ENCODE measurements around the gene XNDC1N. TPM values are rescaled to one million over a fixed set of nuclear protein-coding genes. Genes with fewer than 3 reads are reported as not detected.

XNDC1N gene, protein sequence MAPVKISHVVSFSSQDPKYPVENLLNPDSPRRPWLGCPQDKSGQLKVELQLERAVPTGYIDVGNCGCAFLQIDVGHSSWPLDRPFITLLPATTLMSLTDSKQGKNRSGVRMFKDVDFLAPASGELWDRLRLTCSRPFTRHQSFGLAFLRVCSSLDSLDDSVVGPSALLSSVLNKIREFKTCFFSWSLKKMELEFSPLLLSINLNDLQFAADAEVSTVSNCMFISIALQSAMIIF
- total RNA-seq, result 10 to 100 TPM; 11.3 to 19.0 TPM

DNA sequence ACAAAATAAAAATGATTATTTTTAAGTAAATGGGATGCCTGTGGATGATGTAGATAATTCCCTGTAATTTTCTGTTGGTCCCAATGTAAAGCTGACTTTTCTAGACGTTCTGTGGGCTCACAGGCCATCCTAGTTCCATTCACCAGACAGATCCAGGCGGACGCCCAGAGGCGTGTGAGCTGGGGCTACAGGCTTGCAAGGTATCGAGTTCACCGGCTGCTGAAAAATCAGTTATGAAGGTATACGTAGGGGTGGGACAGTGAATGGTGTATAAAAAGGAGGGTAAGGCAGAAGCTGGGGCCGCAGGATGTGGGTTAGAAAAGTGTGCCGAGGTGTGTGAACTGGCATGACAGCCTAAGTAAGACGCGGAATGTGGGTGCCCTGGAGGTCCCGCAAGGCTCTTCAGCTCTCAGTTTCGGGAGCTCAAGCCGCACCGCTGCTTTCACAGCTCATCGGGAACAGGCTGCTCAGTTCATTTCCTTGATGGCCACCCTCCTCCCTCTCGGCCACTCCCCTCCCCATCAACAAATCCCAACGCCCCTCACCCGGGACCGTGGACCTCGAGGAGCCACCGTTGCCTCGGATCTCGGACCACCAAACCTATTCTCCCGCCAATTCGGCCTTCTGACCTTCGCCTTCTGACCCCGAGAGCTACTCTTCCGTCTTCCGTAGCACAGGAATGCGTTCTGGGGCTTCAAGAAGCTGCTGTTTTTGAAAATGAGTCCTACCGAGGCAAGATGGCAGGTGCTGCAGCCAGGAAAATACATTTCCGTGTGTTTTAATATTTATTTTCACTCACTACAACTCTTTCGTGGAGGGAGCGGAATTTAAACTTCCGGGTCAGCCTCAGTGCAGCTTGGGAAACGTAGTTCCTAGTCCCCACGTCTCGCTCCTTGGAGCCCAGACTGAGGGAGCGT is at the start of gene XNDC1N:
Gene XNDC1N, minus strand, starts transcription at position 775 of the 917 bp plus-strand sequence. CDS start 5,241 bp downstream, outside the sequence.
- no peaks in the 10 kb centered on the region for H3K27me3 Mint-ChIP-seq
- H3K36me3 Mint-ChIP-seq (ENCODE audit: low read depth), result peaks cover 25% of the 10 kb centered on the region
- DNase-seq (peak; percentile 85), ATAC-seq (peak; percentile 82)
- CTCF ChIA-PET, result interaction anchor here (0.6 to 2.0 kb wide), 13 partner anchors 13 to 503 kb away, joined by 3 to 11 read pairs (median 3); no protein-coding TSS in a partner anchor
- peak within 1 kb of the TSS; percentile 100 for H3K27ac Mint-ChIP-seq
- intact Hi-C loops (cut with DNase I, micrococcal nuclease), result loop anchor here (1.0 to 5.0 kb wide), 12 partner anchors 35 to 886 kb away; partner anchors contain the start of genes ANAPC15 (in 2 of the 2), LAMTOR1 (in 2 of the 2), ATG16L2 (in 1 of the 2) and CLPB (in 1 of the 2)
- peak within 1 kb of the TSS; percentile 96 for H3K4me3 Mint-ChIP-seq
- POLR2A ChIA-PET, result interaction anchor here (0.6 to 0.9 kb wide), 7 partner anchors 13 to 297 kb away, joined by 3 to 5 read pairs (median 3); no protein-coding TSS in a partner anchor
- no peaks in the 10 kb centered on the region for H3K9me3 Mint-ChIP-seq (ENCODE audit: low read depth)
- H3K4me1 Mint-ChIP-seq, result peaks cover 44% of the 10 kb centered on the region

DNA sequence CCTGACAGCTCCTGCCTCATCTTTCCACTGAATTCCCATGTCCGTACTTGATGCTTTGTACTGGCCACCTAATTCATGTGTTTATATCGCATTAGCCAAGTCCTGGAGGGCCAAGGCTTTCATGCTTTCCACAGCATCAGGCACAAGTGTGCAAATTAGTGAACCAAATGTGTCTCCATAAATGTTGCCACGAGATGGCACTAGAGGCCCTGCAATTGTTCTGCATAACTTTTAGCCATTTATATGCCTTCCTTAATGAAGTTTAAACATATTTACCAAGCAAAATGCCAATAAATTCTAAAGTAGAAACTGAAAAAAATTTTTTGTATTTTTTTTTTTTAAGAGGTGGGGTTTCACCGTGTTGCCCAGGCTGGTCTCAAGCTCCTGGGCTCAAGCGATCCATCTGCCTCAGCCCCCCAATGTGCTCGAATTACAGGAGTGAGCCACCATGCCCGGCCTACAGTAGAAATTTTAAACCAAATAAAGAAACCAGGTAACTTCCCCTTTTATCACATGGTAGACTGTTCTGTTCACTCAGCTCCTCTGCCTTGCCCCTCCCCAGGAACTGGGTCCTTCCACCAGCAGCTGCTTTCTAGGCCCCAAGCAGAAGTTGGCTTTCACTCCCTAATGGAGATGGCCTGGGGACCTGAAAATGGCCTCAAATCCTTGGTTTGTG is 49.5 kb upstream of the XNDC1N start:
- DNase-seq, result peak; percentile 69
- Mint-ChIP-seq H3K4me1 (peaks cover 2% of the 10 kb centered on the region), H3K4me3 (no peak overlapping the region), H3K9me3 (ENCODE audit: low read depth) (no peaks in the 10 kb centered on the region), H3K27ac (no peak overlapping the region), H3K27me3 (no peaks in the 10 kb centered on the region), H3K36me3 (ENCODE audit: low read depth) (peaks cover 9% of the 10 kb centered on the region)
- ATAC-seq, result peak; percentile 63
- intact Hi-C loops (cut with DNase I, micrococcal nuclease), result loop anchor here (1.0 to 5.0 kb wide), 6 partner anchors 113 to 454 kb away; partner anchors contain the start of gene CLPB (in 1 of the 2)
- CTCF ChIA-PET, result interaction anchor here (0.6 to 3.1 kb wide), 31 partner anchors 9 to 493 kb away, joined by 3 to 31 read pairs (median 4); partner anchors contain the start of genes IL18BP, RNF121 and XNDC1N
- POLR2A ChIA-PET, result no interaction called here

DNA sequence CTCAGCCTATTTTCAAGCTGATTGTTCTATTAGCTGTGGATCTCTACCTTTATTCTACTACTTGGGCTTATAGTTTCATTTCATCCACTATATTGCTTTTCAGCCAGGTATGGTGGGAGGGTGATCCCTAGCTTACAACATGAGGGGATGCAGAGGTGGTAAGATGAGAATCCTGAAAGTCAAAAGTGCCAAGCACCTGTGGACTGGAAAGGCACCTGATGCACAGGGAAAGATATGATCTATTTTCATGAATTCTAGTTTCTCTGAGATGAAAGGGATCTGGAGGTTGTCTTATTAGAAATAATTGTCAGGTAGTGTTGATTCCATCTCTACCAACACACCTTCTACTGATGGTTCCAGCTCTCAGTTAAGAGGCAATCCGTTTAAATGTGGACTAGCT is 48.7 kb upstream of the XNDC1N start:
- Mint-ChIP-seq H3K9me3 (ENCODE audit: low read depth) (no peaks in the 10 kb centered on the region), H3K4me1 (peaks cover 2% of the 10 kb centered on the region), H3K27me3 (no peaks in the 10 kb centered on the region), H3K4me3 (no peak overlapping the region), H3K36me3 (ENCODE audit: low read depth) (peaks cover 8% of the 10 kb centered on the region), H3K27ac (no peak overlapping the region)
- DNase-seq (no peak), ATAC-seq (no peak)
- intact Hi-C loops (cut with DNase I, micrococcal nuclease), result loop anchor here (1.0 to 5.0 kb wide), 6 partner anchors 114 to 455 kb away; partner anchors contain the start of gene CLPB (in 1 of the 2)
- CTCF ChIA-PET, result interaction anchor here (0.7 to 3.1 kb wide), 25 partner anchors 8 to 494 kb away, joined by 3 to 31 read pairs (median 4); partner anchors contain the start of genes IL18BP, RNF121 and XNDC1N
- POLR2A ChIA-PET, result no interaction called here

DNA sequence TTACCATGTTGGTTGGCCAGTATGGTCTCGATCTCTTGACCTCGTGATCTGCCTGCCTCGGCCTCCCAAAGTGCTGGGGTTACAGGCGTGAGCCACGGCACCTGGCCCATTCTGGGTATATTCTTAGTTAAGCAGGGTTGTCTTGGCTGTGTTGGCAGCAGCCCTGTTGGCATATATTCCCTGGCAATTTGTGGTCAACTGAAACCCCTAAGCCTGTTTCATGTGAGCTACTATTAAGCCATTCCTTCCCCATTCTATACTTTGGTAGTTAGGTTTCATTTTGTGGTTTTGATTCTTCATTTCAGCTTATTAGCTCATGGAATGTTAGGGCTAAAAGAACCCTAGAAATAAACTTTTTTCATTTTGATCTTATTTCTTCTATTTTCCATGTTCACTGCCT is 48.2 kb upstream of the XNDC1N start:
- ChIA-PET POLR2A (no interaction called here), CTCF (interaction anchor here (0.6 to 3.1 kb wide), 15 partner anchors 9 to 471 kb away, joined by 3 to 31 read pairs (median 4); partner anchors contain the start of genes IL18BP, RNF121 and XNDC1N)
- ATAC-seq (no peak), DNase-seq (no peak)
- H3K4me1 Mint-ChIP-seq, result peaks cover 2% of the 10 kb centered on the region
- no peaks in the 10 kb centered on the region for H3K27me3 Mint-ChIP-seq
- no peak overlapping the region for H3K4me3 Mint-ChIP-seq
- no peaks in the 10 kb centered on the region for H3K9me3 Mint-ChIP-seq (ENCODE audit: low read depth)
- intact Hi-C loops (cut with DNase I, micrococcal nuclease), result loop anchor here (2.0 to 5.0 kb wide), 5 partner anchors 116 to 456 kb away; partner anchors contain the start of gene CLPB (in 1 of the 2)
- no peak overlapping the region for H3K27ac Mint-ChIP-seq
- peaks cover 13% of the 10 kb centered on the region for H3K36me3 Mint-ChIP-seq (ENCODE audit: low read depth)

DNA sequence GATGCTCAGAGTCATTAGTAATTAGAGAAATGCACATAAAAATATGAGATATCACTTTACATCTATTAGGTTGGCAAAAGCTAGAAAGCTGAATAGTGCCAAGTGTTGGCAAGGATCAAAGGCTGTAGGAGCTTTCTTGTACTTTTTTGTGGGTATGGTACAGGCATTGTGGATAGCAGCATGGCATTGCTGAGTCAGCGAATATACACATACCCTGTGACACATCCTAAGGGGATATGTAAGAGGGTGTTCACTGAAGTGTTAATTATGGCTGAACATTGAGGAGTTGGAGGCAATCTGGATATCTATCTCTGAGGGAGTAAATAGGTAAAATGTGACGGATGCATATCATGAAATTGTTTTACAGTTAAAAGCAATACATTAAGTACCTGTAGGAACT is 43.3 kb upstream of the XNDC1N start:
- Mint-ChIP-seq H3K36me3 (ENCODE audit: low read depth) (peaks cover 17% of the 10 kb centered on the region), H3K4me1 (peaks cover 2% of the 10 kb centered on the region), H3K27me3 (no peaks in the 10 kb centered on the region), H3K4me3 (no peak overlapping the region), H3K9me3 (ENCODE audit: low read depth) (no peaks in the 10 kb centered on the region), H3K27ac (peak overlapping the region; percentile 11)
- intact Hi-C loops (cut with DNase I, micrococcal nuclease), result loop anchor here in 1 of 2 experiments (5.0 kb wide), 1 partner anchor 46 kb away; no protein-coding TSS in a partner anchor
- ChIA-PET POLR2A (no interaction called here), CTCF (no interaction called here)
- DNase-seq (no peak), ATAC-seq (no peak)

DNA sequence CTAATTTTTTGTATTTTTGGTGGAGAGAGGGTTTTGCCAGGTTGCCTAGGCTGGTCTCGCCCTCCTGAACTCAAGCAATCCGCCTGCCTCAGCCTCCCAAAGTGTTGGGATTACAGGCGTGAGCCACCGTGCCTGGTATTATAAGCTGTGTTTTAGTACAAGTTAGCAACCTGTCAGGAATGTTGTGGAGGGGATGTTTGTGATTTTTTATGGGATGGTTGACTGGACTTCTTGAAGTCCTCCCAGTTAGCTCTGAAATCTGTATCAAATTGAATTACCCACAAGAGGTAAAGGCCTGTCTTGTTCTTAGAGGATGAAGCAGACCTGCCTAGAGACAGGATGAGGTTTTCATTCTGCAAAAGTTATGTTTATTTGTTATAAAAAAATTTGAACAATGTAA is 36.2 kb upstream of the XNDC1N start:
- intact Hi-C loops (cut with DNase I, micrococcal nuclease), result no loop called here
- peaks cover 33% of the 10 kb centered on the region for H3K36me3 Mint-ChIP-seq (ENCODE audit: low read depth)
- no peak overlapping the region for H3K27ac Mint-ChIP-seq
- peaks cover 25% of the 10 kb centered on the region for H3K4me1 Mint-ChIP-seq
- ChIA-PET POLR2A (no interaction called here), CTCF (interaction anchor here (0.8 to 3.4 kb wide), 2 partner anchors 13 to 15 kb away, joined by 4 to 20 read pairs; no protein-coding TSS in a partner anchor)
- H3K9me3 Mint-ChIP-seq (ENCODE audit: low read depth), result peaks cover 2% of the 10 kb centered on the region
- ATAC-seq (no peak), DNase-seq (no peak)
- no peak overlapping the region for H3K4me3 Mint-ChIP-seq
- H3K27me3 Mint-ChIP-seq, result no peaks in the 10 kb centered on the region

DNA sequence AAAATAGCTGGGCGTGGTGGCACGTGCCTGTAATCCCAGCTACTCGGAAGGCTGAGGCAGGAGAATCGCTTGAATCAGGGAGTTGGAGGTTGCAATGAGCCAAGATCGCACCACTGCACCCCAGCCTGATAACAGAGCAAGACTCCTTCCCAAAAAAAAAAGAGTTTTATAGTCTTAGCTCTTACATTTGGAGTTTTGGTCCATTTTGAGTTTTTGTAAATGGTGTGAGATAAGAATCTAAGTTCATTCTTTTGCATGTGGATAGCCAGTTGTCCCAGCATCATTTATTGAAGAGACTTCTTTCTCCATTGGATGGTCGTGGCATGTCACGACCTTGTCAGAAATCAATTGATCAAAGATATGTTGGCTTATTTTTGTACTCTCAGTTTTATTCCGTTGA is 35.1 kb upstream of the XNDC1N start:
- no peaks in the 10 kb centered on the region for H3K27me3 Mint-ChIP-seq
- H3K36me3 Mint-ChIP-seq (ENCODE audit: low read depth), result peaks cover 32% of the 10 kb centered on the region
- POLR2A ChIA-PET, result no interaction called here
- peaks cover 25% of the 10 kb centered on the region for H3K4me1 Mint-ChIP-seq
- ATAC-seq, result no peak
- H3K27ac Mint-ChIP-seq, result no peak overlapping the region
- no peak overlapping the region for H3K4me3 Mint-ChIP-seq
- intact Hi-C loops (cut with DNase I, micrococcal nuclease), result loop anchor here in 1 of 2 experiments (2.0 kb wide), 1 partner anchor 35 kb away; the partner anchor contains the start of genes RNF121 and XNDC1N
- CTCF ChIA-PET, result no interaction called here
- peaks cover 2% of the 10 kb centered on the region for H3K9me3 Mint-ChIP-seq (ENCODE audit: low read depth)
- DNase-seq, result no peak

DNA sequence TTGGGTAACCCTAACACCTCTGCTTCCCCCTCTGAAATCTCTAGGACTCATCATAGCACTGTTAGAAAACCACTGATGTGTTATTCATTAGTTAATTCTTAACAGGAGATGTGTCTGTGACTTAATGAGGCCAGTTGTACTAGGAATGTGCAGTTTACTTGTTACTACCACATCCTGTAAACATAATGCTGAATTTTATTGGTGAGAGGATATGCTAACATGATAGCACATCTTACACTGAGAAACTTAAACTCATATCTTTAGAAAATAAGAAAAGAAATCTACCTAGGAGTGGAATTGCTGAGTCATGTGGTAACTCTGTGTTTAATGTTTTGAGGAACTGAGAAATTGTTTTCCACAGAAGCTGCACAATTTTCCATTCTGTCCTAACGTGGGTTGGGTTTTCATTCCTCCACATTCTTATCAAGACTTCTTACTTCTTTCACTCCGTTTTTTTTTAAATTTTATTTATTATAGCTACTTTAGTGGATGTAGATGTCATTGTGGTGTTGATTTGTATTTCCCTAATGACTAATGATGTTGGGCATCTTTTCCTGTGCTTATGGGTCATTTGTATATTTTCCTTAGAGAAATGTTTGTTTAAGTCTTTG is 34.1 kb upstream of the XNDC1N start:
- Mint-ChIP-seq H3K27me3 (no peaks in the 10 kb centered on the region), H3K36me3 (ENCODE audit: low read depth) (peaks cover 28% of the 10 kb centered on the region), H3K27ac (peak overlapping the region; percentile 60), H3K4me3 (no peak overlapping the region), H3K9me3 (ENCODE audit: low read depth) (peaks cover 2% of the 10 kb centered on the region), H3K4me1 (peaks cover 25% of the 10 kb centered on the region)
- ChIA-PET POLR2A (no interaction called here), CTCF (interaction anchor here (0.9 kb wide), 1 partner anchor 181 kb away, joined by 3 read pairs; no protein-coding TSS in a partner anchor)
- peak; percentile 92 for ATAC-seq
- no peak for DNase-seq
- intact Hi-C loops (cut with DNase I, micrococcal nuclease), result loop anchor here in 1 of 2 experiments (2.0 kb wide), 1 partner anchor 34 kb away; the partner anchor contains the start of genes RNF121 and XNDC1N

DNA sequence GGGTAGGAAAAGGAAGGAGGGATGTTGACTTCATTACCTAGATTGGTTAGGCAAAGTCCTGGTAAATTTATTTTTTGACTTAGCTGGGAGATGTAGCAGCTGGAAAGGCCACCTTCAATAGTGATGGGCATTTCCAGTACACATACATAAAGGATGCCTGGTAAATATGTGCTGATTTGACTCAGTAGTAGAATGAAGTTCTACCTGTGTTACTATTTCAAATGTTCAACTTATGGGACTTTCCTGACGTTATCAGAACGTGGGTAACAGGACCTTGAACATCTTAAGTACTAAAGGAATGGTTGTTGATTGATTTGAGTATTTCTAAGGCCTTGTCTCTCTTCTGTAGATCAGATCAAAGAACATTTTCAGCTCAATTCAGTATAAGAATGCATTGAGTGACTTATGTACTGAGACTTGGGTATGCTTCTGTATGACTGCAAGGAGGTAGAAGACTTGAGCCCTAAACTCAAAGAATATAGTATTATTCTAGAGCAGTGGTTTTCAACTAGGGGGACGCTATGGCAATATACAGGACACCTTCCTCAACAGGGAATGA is 27.6 kb upstream of the XNDC1N start:
- DNase-seq (no peak), ATAC-seq (peak; percentile 49)
- Mint-ChIP-seq H3K27me3 (no peaks in the 10 kb centered on the region), H3K4me3 (no peak overlapping the region), H3K4me1 (peaks cover 26% of the 10 kb centered on the region), H3K36me3 (ENCODE audit: low read depth) (peaks cover 11% of the 10 kb centered on the region), H3K9me3 (ENCODE audit: low read depth) (peaks cover 1% of the 10 kb centered on the region), H3K27ac (peak overlapping the region; percentile 35)
- ChIA-PET POLR2A (no interaction called here), CTCF (interaction anchor here (0.7 to 2.0 kb wide), 3 partner anchors 12 to 366 kb away, joined by 3 to 7 read pairs (median 3); no protein-coding TSS in a partner anchor)
- intact Hi-C loops (cut with DNase I, micrococcal nuclease), result no loop called here

DNA sequence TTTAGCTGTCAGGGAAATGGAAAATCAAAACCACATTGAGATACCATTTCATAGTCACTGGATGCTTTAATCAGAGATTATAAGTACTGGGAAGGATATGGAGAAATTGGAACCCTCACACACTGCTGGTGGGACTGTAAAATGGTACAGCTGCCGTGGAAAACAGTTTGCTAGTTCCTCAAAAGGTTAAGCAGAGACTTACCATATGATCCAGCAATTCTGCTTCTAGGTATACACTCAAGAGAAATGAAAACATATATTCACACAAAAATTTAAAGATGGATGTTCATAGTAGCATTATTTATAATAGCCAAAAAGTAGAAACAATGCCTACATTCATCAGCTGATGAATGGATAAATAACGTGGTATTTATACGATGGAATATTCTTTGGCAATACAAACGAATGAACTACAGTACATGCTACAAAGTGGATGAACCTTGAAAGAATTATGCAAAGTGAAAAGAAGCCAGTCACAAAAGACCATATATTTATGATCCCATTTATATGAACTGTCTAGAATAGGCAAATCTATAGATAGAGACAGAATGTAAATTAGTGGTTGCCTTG is 23.4 kb upstream of the XNDC1N start:
- no peaks in the 10 kb centered on the region for H3K27me3 Mint-ChIP-seq
- H3K36me3 Mint-ChIP-seq (ENCODE audit: low read depth), result peaks cover 2% of the 10 kb centered on the region
- ChIA-PET CTCF (no interaction called here), POLR2A (interaction anchor here (0.6 kb wide), 1 partner anchor 22 kb away, joined by 3 read pairs; no protein-coding TSS in a partner anchor)
- DNase-seq (no peak), ATAC-seq (no peak)
- no peak overlapping the region for H3K27ac Mint-ChIP-seq
- intact Hi-C loops (cut with DNase I, micrococcal nuclease), result no loop called here
- H3K4me1 Mint-ChIP-seq, result peaks cover 28% of the 10 kb centered on the region
- H3K4me3 Mint-ChIP-seq, result no peak overlapping the region
- no peaks in the 10 kb centered on the region for H3K9me3 Mint-ChIP-seq (ENCODE audit: low read depth)
